NCI-H1092 (cell line): ENCODE measurements around the gene PEX19.

Experiments used
- DNase-seq: peaks from one replicate; lab custom pipeline; 2025; lab: John Stamatoyannopoulos, UW

Gene PEX19

GRCh38 chr1:160238408-160238807, 46.5 kb downstream of the PEX19 start:
- DNase-seq: no peak

GRCh38 chr1:160237558-160237957, 47.4 kb downstream of the PEX19 start:
- DNase-seq: no peak

GRCh38 chr1:160236806-160237205, 48.1 kb downstream of the PEX19 start:
- DNase-seq: no peak

GRCh38 chr1:160232911-160233310, 52.0 kb downstream of the PEX19 start:
- DNase-seq: no peak

- DNase-seq: no peak
These were observed 56.5 kb downstream of the PEX19 start for GRCh38 chr1:160228431-160228830.

GRCh38 chr1:160227561-160227960, 57.4 kb downstream of the PEX19 start:
- no peak for DNase-seq

GRCh38 chr1:160227034-160227433, 57.9 kb downstream of the PEX19 start:
- no peak for DNase-seq
